ENCODE measurements around the gene THNSL1. TPM values are rescaled to one million over a fixed set of nuclear protein-coding genes. Genes with fewer than 3 reads are reported as not detected.

The THNSL1 gene
- total RNA-seq, 4 donors from 2014 or later, result 0.80 to 2.6 (median 1.6) TPM

GRCh38 chr10:24982319-24983112 is 33.9 kb upstream of the THNSL1 start:
- H3K4me3 ChIP-seq (ENCODE audit: low read depth, poor library complexity, severe bottlenecking), result no peak overlapping the region
- TF ChIP-seq POLR2A (IDR thresholded peaks at IDR 0.05), result no peak
- TF ChIP-seq, protein P1, sequence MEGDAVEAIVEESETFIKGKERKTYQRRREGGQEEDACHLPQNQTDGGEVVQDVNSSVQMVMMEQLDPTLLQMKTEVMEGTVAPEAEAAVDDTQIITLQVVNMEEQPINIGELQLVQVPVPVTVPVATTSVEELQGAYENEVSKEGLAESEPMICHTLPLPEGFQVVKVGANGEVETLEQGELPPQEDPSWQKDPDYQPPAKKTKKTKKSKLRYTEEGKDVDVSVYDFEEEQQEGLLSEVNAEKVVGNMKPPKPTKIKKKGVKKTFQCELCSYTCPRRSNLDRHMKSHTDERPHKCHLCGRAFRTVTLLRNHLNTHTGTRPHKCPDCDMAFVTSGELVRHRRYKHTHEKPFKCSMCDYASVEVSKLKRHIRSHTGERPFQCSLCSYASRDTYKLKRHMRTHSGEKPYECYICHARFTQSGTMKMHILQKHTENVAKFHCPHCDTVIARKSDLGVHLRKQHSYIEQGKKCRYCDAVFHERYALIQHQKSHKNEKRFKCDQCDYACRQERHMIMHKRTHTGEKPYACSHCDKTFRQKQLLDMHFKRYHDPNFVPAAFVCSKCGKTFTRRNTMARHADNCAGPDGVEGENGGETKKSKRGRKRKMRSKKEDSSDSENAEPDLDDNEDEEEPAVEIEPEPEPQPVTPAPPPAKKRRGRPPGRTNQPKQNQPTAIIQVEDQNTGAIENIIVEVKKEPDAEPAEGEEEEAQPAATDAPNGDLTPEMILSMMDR (IDR thresholded peaks at IDR 0.05), result no peak
- WGBS, 2 donors, result 93% methylated on average over 1 of the region's 1 CpG
- no peak for DNase-seq (ENCODE audit: low spot score in 2 of 2)
- intact Hi-C loops (cut with DNase I; ENCODE audit: low total_unique reads), result no loop called here

GRCh38 chr10:24983130-24983529 is 33.3 kb upstream of the THNSL1 start:
- 95 to 98% methylated on average over 4 of the region's 4 CpGs for WGBS, 2 donors
- H3K4me3 ChIP-seq (ENCODE audit: low read depth, poor library complexity, severe bottlenecking), result no peak overlapping the region
- intact Hi-C loops (cut with DNase I; ENCODE audit: low total_unique reads), result no loop called here
- DNase-seq (ENCODE audit: low spot score in 2 of 2), result no peak
- no peak for TF ChIP-seq POLR2A (IDR thresholded peaks at IDR 0.05)
- TF ChIP-seq, protein P1 (IDR thresholded peaks at IDR 0.05), result no peak

DNA sequence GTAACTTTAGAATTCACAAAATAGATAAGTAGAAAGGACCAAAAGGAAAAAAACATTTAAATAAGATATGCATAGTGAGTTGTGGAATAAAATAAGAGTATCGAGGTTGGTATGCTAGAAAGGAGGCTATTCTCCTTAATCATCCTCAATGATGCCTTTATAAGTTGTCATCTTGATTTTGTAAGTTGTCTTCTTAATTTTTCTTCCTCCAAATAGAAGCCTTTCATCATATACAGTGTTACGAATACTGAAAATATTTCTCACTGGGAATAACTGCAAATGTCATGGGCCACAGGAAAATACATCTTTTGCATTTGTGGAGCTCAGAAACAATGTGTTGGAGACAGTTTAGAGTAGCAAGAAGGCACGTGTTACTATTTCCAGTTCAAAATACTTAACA is 32.5 kb upstream of the THNSL1 start:
- intact Hi-C loops (cut with DNase I; ENCODE audit: low total_unique reads), result no loop called here
- TF ChIP-seq, protein P1 (IDR thresholded peaks at IDR 0.05), result no peak
- no peak for TF ChIP-seq POLR2A (IDR thresholded peaks at IDR 0.05)
- DNase-seq (ENCODE audit: low spot score in 2 of 2), result no peak
- H3K4me3 ChIP-seq (ENCODE audit: low read depth, poor library complexity, severe bottlenecking), result no peak overlapping the region
- 77 to 79% methylated on average over 3 of the region's 3 CpGs for WGBS, 2 donors

DNA sequence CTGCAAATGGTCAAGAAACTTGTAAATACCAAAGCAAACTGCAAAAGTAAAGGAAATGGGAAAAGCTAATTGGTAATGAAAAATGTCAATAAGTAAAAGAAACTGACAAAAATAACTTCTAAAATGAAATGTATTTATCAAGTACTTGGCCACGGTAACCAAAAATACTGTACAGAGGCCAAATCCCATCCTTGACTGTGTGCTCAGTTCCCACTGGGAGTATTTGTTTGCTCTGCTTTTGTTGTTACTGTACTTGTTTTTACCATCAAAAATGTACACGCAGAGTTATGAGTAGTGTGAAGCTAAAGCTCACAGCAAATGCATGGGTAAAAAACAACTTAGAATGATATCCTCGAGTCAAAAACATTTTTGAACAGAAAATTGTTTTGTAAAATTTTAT is 31.5 kb upstream of the THNSL1 start:
- TF ChIP-seq, protein P1 (IDR thresholded peaks at IDR 0.05), result no peak
- no peak for TF ChIP-seq POLR2A (IDR thresholded peaks at IDR 0.05)
- 49 to 61% methylated on average over 3 of the region's 3 CpGs for WGBS, 2 donors
- no peak for DNase-seq (ENCODE audit: low spot score in 2 of 2)
- intact Hi-C loops (cut with DNase I; ENCODE audit: low total_unique reads), result no loop called here
- no peak overlapping the region for H3K4me3 ChIP-seq (ENCODE audit: low read depth, poor library complexity, severe bottlenecking)

DNA sequence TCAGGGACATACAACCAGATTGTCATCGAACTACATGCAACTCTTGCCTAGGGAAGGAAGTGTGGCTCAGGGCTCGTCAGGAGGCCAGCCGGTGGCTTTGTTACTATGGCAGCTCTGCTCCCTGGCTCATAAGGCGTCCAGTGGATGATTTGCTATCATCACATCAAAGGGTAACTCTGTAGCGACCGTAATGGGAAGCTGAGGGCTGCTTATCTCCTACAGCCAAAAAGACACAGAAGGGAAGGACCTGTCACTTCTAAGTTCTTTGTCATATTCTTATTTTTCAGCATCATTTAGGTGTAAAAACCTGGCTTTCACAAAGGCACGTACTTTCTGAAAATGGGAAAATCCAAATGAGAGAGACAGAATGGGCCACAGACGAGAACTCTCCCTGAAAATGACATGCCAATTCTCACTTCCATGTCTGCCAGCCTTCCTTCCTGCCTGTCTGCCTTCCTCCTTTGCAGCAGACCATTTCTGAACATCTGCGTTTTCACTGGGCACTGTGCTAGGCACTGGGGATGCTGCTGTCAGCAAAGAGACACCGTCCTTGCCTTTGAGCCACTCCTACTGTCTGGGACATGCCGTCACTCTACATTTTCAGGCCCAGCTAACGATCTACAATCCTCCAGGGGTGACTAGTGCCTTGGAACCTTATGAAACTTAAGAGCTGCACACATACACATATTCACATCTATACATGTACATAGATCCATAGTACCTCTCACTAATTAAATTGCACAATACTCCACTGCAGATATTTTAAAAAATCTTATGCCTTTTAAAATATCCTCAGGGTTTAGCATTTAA is 27.4 kb upstream of the THNSL1 start:
- WGBS, 2 donors, result 71 to 76% methylated on average over 12 of the region's 12 CpGs
- H3K4me3 ChIP-seq (ENCODE audit: low read depth, poor library complexity, severe bottlenecking), result no peak overlapping the region
- TF ChIP-seq, protein P1 (IDR thresholded peaks at IDR 0.05), result no peak
- no peak for TF ChIP-seq POLR2A (IDR thresholded peaks at IDR 0.05)
- no peak for DNase-seq (ENCODE audit: low spot score in 2 of 2)
- intact Hi-C loops (cut with DNase I; ENCODE audit: low total_unique reads), result no loop called here
